ENCODE measurements around the gene EIPR1. TPM values are rescaled to one million over a fixed set of nuclear protein-coding genes. Genes with fewer than 3 reads are reported as not detected.
"Not testable (repeated sequence)": the region's sequence is repeated elsewhere in the genome, so short reads cannot be mapped to it uniquely, and the experiment has no call there.

The EIPR1 gene
- total RNA-seq, 1 experiment from 2014 or later: 71.2 TPM

- DNase-seq (ENCODE audit: low read depth): no peak
These were observed 160.0 kb downstream of the EIPR1 start for GRCh38 chr2:3217646-3218045.

- no peak for DNase-seq (ENCODE audit: low read depth)
These were observed 160.7 kb downstream of the EIPR1 start for GRCh38 chr2:3216841-3217495.

- peak; percentile 54 for DNase-seq (ENCODE audit: low read depth)
These were observed 162.7 kb downstream of the EIPR1 start for GRCh38 chr2:3214806-3215404.

- DNase-seq (ENCODE audit: low read depth): no peak
These were observed 163.6 kb downstream of the EIPR1 start for GRCh38 chr2:3214065-3214464.

GRCh38 chr2:3212984-3213383 is 164.6 kb downstream of the EIPR1 start:
- DNase-seq (ENCODE audit: low read depth): no peak

- DNase-seq (ENCODE audit: low read depth): no peak
These were observed 165.6 kb downstream of the EIPR1 start for GRCh38 chr2:3212061-3212362.

GRCh38 chr2:3211256-3212060 is 166.2 kb downstream of the EIPR1 start:
- DNase-seq (ENCODE audit: low read depth): no peak

GRCh38 chr2:3210257-3210656 is 167.4 kb downstream of the EIPR1 start:
- no peak for DNase-seq (ENCODE audit: low read depth)

- no peak for DNase-seq (ENCODE audit: low read depth)
These were observed 168.4 kb downstream of the EIPR1 start for GRCh38 chr2:3209258-3209657.

GRCh38 chr2:3208591-3208990 is 169.0 kb downstream of the EIPR1 start:
- no peak for DNase-seq (ENCODE audit: low read depth)

GRCh38 chr2:3208179-3208578 is 169.4 kb downstream of the EIPR1 start:
- DNase-seq (ENCODE audit: low read depth): no peak

- DNase-seq (ENCODE audit: low read depth): no peak
These were observed 170.5 kb downstream of the EIPR1 start for GRCh38 chr2:3207091-3207491.

GRCh38 chr2:3205845-3206244 is 171.8 kb downstream of the EIPR1 start:
- DNase-seq (ENCODE audit: low read depth): no peak

GRCh38 chr2:3204031-3204821 is 173.4 kb downstream of the EIPR1 start:
- no peak for DNase-seq (ENCODE audit: low read depth)

- DNase-seq (ENCODE audit: low read depth): no peak
These were observed 174.1 kb downstream of the EIPR1 start for GRCh38 chr2:3203497-3204019.

- DNase-seq (ENCODE audit: low read depth): no peak
These were observed 174.7 kb downstream of the EIPR1 start for GRCh38 chr2:3202926-3203325.

- no peak for DNase-seq (ENCODE audit: low read depth)
These were observed 176.3 kb downstream of the EIPR1 start for GRCh38 chr2:3201281-3201680.

GRCh38 chr2:3200420-3200939 is 177.1 kb downstream of the EIPR1 start:
- DNase-seq (ENCODE audit: low read depth): no peak

- no peak for DNase-seq (ENCODE audit: low read depth)
These were observed 177.8 kb downstream of the EIPR1 start for GRCh38 chr2:3199627-3200345.

- DNase-seq (ENCODE audit: low read depth): not testable (repeated sequence)
These were observed 178.9 kb downstream of the EIPR1 start for GRCh38 chr2:3198671-3199192.
